Duodenal mucosa (tissue), 2 donors: ENCODE measurements around the gene KCNN1.

Experiments used
- H3K27ac ChIP-seq: one replicate; pipeline ENCODE4 v1.7.0; 2013; ENCODE audit warnings: low read depth, low read length
- H3K27me3 ChIP-seq, 2 donors: one replicate each; pipeline ENCODE4 v1.7.0; 2013; ENCODE audit warnings: low read length in 2 of 2, control low read depth in 1 of 2; ENCODE audit not compliant: insufficient read depth in 2 of 2, control insufficient read depth in 1 of 2
- H3K36me3 ChIP-seq, 2 donors: one replicate each; pipeline ENCODE4 v1.7.0; 2013; ENCODE audit warnings: low read length in 2 of 2, control low read depth in 1 of 2; ENCODE audit not compliant: insufficient read depth in 2 of 2, control insufficient read depth in 1 of 2
- H3K4me1 ChIP-seq, 2 donors: one replicate each; pipeline ENCODE4 v1.7.0; 2013; ENCODE audit warnings: low read length in 2 of 2, control low read depth in 1 of 2; ENCODE audit not compliant: insufficient read depth in 2 of 2, control insufficient read depth in 1 of 2
- H3K4me3 ChIP-seq, 2 donors: one replicate each; pipeline ENCODE4 v1.7.0; 2013; ENCODE audit warnings: low read length in 2 of 2, low read depth in 1 of 2
- H3K9ac ChIP-seq, 2 donors: one replicate each; pipeline ENCODE4 v1.7.0; 2013; ENCODE audit warnings: low read length in 2 of 2, low read depth in 1 of 2
- H3K9me3 ChIP-seq, 2 donors: one replicate each; pipeline ENCODE4 v1.7.0; 2013; ENCODE audit warnings: low read length in 2 of 2, control low read depth in 1 of 2; ENCODE audit not compliant: control insufficient read depth in 1 of 2

KCNN1 gene

GRCh38 chr19:17953869-17954268 is 13.0 kb upstream of the KCNN1 start:
- Histone ChIP-seq H3K4me3 (no peak overlapping the region), H3K27me3 (peaks cover 56 to 58% of the 10 kb centered on the region in 2 donors), H3K4me1 (peaks cover 0 to 29% of the 10 kb centered on the region in 2 donors), H3K9me3 (no peaks in the 10 kb centered on the region), H3K27ac (no peak overlapping the region), H3K9ac (no peak overlapping the region), H3K36me3 (no peaks in the 10 kb centered on the region)

- peaks cover 0 to 25% of the 10 kb centered on the region in 2 donors for H3K4me1 ChIP-seq
- no peaks in the 10 kb centered on the region for H3K9me3 ChIP-seq
- H3K4me3 ChIP-seq: no peak overlapping the region
- H3K9ac ChIP-seq: no peak overlapping the region
- H3K27me3 ChIP-seq: peaks cover 51 to 55% of the 10 kb centered on the region in 2 donors
- no peak overlapping the region for H3K27ac ChIP-seq
- no peaks in the 10 kb centered on the region for H3K36me3 ChIP-seq
These were observed 12.5 kb upstream of the KCNN1 start for GRCh38 chr19:17954401-17954800.

GRCh38 chr19:17957149-17957849 is 9.6 kb upstream of the KCNN1 start:
- no peaks in the 10 kb centered on the region for H3K36me3 ChIP-seq
- peaks cover 22 to 29% of the 10 kb centered on the region in 2 donors for H3K27me3 ChIP-seq
- H3K9ac ChIP-seq: no peak overlapping the region
- H3K4me1 ChIP-seq: peaks cover 0 to 5% of the 10 kb centered on the region in 2 donors
- no peak overlapping the region for H3K4me3 ChIP-seq
- no peak overlapping the region for H3K27ac ChIP-seq
- no peaks in the 10 kb centered on the region for H3K9me3 ChIP-seq

- Histone ChIP-seq H3K4me1 (no peaks in the 10 kb centered on the region), H3K27ac (no peak overlapping the region), H3K9ac (no peak overlapping the region), H3K4me3 (no peak overlapping the region), H3K9me3 (no peaks in the 10 kb centered on the region), H3K27me3 (peaks cover 16 to 23% of the 10 kb centered on the region in 2 donors), H3K36me3 (no peaks in the 10 kb centered on the region)
These were observed 9.0 kb upstream of the KCNN1 start for GRCh38 chr19:17957885-17958284.

GRCh38 chr19:17963936-17964691 is 2.8 kb upstream of the KCNN1 start:
- no peaks in the 10 kb centered on the region for H3K4me1 ChIP-seq
- peaks cover 20 to 32% of the 10 kb centered on the region in 2 donors for H3K27me3 ChIP-seq
- no peaks in the 10 kb centered on the region for H3K9me3 ChIP-seq
- H3K36me3 ChIP-seq: no peaks in the 10 kb centered on the region
- no peak overlapping the region for H3K4me3 ChIP-seq
- H3K27ac ChIP-seq: no peak overlapping the region
- no peak overlapping the region for H3K9ac ChIP-seq

- Histone ChIP-seq H3K9me3 (no peaks in the 10 kb centered on the region), H3K4me1 (no peaks in the 10 kb centered on the region), H3K4me3 (no peak overlapping the region), H3K27me3 (peaks cover 20 to 32% of the 10 kb centered on the region in 2 donors), H3K9ac (no peak overlapping the region), H3K36me3 (no peaks in the 10 kb centered on the region), H3K27ac (no peak overlapping the region)
These were observed 1.4 kb upstream of the KCNN1 start for GRCh38 chr19:17965370-17966128.

- Histone ChIP-seq H3K27ac (no peak overlapping the region), H3K27me3 (peaks cover 20 to 32% of the 10 kb centered on the region in 2 donors), H3K9me3 (no peaks in the 10 kb centered on the region), H3K36me3 (no peaks in the 10 kb centered on the region), H3K4me1 (no peaks in the 10 kb centered on the region), H3K9ac (no peak overlapping the region), H3K4me3 (no peak overlapping the region)
These were observed 801 bp upstream of the KCNN1 start for GRCh38 chr19:17966129-17966483.

- H3K9me3 ChIP-seq: no peaks in the 10 kb centered on the region
- H3K4me3 ChIP-seq: no peak overlapping the region
- no peak overlapping the region for H3K9ac ChIP-seq
These were observed 547 bp downstream of the KCNN1 start for GRCh38 chr19:17967257-17968051.

GRCh38 chr19:17968362-17968761 is 1.5 kb downstream of the KCNN1 start:
- Histone ChIP-seq H3K4me1 (no peaks in the 10 kb centered on the region), H3K36me3 (no peaks in the 10 kb centered on the region), H3K9me3 (no peaks in the 10 kb centered on the region), H3K9ac (no peak overlapping the region), H3K27me3 (peaks cover 20 to 32% of the 10 kb centered on the region in 2 donors), H3K4me3 (no peak overlapping the region), H3K27ac (no peak overlapping the region)

More at GRCh38 chr19:17967257-17968051, 547 bp downstream of the KCNN1 start:
- Histone ChIP-seq H3K27me3 (peaks cover 20 to 32% of the 10 kb centered on the region in 2 donors), H3K27ac (no peak overlapping the region), H3K36me3 (no peaks in the 10 kb centered on the region), H3K4me1 (no peaks in the 10 kb centered on the region)
